ENCODE data around the gene ATP1A1.

ATP1A1 gene

DNA sequence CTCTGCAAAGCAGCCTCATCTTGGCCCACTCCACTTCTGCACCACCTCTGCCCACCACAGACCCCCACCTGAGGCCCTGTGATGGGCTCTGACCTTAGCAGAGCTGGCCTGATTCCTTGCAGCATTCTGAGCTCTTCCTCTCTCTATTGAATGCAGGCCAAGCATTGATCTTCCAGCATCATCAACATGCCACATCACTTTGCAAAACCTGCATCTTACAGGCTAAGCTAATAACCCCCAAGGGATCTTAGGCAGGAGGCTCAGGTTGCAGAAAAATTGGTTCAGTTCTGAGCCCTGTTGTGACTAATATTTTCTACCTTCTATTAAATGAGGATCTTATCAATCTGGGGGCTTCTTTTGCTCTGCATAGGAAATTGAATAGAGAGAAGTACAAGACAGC lies 78.7 kb downstream of the ATP1A1 start:
- intact Hi-C loops (cut with DNase I), result no loop called here
- no peak for DNase-seq

DNA sequence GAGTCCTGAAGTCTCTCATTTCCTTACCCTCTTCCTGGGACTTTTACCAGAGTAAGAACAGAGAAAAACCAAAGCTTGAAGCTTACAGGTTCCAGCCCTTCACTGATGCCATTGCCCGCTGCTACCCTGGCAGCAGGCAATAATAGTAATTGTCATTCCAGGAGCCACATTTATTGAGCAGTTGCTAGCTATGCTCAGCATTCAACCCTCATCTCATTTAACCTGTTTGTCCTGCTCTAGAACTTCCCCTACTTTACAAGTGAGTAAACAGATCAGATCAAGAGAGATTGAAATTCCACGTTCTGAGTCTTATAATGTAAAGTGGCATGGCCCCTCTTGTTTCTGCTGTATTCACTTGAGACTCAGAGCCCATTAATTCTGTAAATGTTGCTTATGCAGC lies 80.4 kb downstream of the ATP1A1 start:
- DNase-seq, result no peak
- intact Hi-C loops (cut with DNase I), result no loop called here

DNA sequence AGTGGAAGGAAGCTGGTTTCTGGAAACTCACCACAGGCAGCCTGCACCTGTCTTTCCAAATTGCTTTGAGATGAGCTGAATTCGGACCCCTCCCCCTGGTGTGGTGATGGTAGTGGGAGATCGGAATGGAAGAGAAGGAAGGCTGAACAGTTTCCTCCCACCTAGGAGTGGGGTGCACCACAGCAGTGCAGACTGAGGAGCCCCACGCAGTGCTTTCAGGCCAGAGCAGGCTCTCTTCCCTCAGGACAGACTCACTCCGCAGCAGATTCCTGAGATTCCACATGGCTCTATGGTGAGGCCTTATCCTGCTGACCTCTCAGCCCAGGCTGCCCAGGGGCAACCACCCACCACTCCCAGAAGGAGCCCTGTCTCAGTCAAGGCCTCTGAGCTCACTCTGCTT lies 80.9 kb downstream of the ATP1A1 start:
- intact Hi-C loops (cut with DNase I), result no loop called here
- no peak for DNase-seq
